ENCODE data around the gene KCNN4.

GRCh38 chr19:43763473-43763939, 17.3 kb downstream of the KCNN4 start:
- no peak for TF ChIP-seq CTCF (conservative IDR thresholded peaks at IDR 0.05; ENCODE audit: low read depth, low read length)
- TF ChIP-seq EZH2 (IDR thresholded peaks at IDR 0.05; ENCODE audit: borderline replicate concordance, low read depth, low read length, poor library complexity, severe bottlenecking) = no peak

All from A673 (cell line).